ENCODE data around the gene NFIC. TPM values are rescaled to one million over a fixed set of nuclear protein-coding genes. Genes with fewer than 3 reads are reported as not detected.
"Not testable (repeated sequence)": the region's sequence is repeated elsewhere in the genome, so short reads cannot be mapped to it uniquely, and the experiment has no call there.

Gene NFIC
- total RNA-seq, 1 experiment from 2014 or later = 0.82 TPM

DNA sequence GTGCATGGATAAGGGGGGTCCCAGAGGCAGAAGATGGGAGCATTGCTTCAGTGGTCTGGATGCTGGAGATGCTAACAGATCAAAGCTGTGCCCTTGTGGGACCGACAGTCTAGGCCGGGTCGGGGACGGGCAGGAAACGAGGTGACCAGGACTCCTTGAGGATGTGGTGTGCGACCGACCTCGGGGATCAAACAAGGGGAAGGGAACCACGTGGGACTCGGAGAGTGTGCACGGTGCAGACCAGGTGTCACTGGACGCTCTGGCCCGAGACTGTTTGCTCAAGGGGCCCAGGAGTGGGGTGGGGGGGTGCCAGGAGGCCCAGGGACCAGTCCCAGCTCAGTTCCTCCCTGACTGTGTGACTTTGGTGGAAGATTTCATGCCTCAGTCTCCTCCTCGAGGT lies 6.0 kb downstream of the NFIC start:
- Histone ChIP-seq H3K27me3 (ENCODE audit: low read length) (no peaks in the 10 kb centered on the region), H3K79me2 (ENCODE audit: low read length) (no peaks in the 10 kb centered on the region), H3K9me3 (ENCODE audit: low read length) (no peaks in the 10 kb centered on the region), H3K4me3 (ENCODE audit: low read length) (no peak overlapping the region), H3K9ac (ENCODE audit: low read length) (no peak overlapping the region), H3K36me3 (ENCODE audit: insufficient read depth, low read length) (no peaks in the 10 kb centered on the region), H3K27ac (ENCODE audit: low read length) (no peak overlapping the region), H3K9me2 (replicated peaks; ENCODE audit: insufficient read depth, low read length) (no peaks in the 10 kb centered on the region), H3K4me1 (ENCODE audit: low read length) (no peaks in the 10 kb centered on the region), H2AFZ (ENCODE audit: low read length) (no peak overlapping the region), H3K4me2 (ENCODE audit: low read depth, low read length, poor library complexity, severe bottlenecking) (no peak overlapping the region), H4K20me1 (ENCODE audit: insufficient read depth, low read depth, low read length) (peaks cover 51% of the 10 kb centered on the region; the same call in 1 of the 2 replicates)
- no peak for DNase-seq

DNA sequence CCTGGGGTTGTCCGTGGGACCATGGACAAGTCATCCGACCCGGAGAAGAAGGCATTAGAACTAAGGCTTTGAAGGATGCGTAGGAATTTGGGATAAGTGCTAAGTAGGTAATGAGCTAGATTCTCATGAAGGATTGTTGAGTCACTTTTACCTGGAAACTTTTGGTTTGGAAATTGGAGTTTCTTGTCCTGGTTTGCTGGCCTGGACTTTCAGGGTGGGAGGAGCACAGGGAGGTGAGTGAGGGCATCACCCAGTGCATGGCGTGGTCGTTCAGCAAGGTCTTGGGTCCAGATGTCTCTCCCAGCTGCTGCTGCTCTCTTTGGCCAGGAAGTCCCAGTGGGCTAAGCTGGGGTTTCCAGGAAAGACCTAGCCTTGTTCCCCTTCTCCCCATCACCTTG lies 7.6 kb downstream of the NFIC start:
- H3K27me3 ChIP-seq (ENCODE audit: low read length) = no peaks in the 10 kb centered on the region
- H3K27ac ChIP-seq (ENCODE audit: low read length) = no peak overlapping the region
- peaks cover 46% of the 10 kb centered on the region; the same call in 1 of the 2 replicates for H4K20me1 ChIP-seq (ENCODE audit: insufficient read depth, low read depth, low read length)
- H3K4me2 ChIP-seq (ENCODE audit: low read depth, low read length, poor library complexity, severe bottlenecking) = no peak overlapping the region
- no peaks in the 10 kb centered on the region for H3K79me2 ChIP-seq (ENCODE audit: low read length)
- H3K4me3 ChIP-seq (ENCODE audit: low read length) = no peak overlapping the region
- H3K9me2 ChIP-seq (replicated peaks; ENCODE audit: insufficient read depth, low read length) = no peaks in the 10 kb centered on the region
- H3K36me3 ChIP-seq (ENCODE audit: insufficient read depth, low read length) = no peaks in the 10 kb centered on the region
- no peaks in the 10 kb centered on the region for H3K4me1 ChIP-seq (ENCODE audit: low read length)
- H2AFZ ChIP-seq (ENCODE audit: low read length) = no peak overlapping the region
- H3K9ac ChIP-seq (ENCODE audit: low read length) = no peak overlapping the region
- DNase-seq = no peak
- no peaks in the 10 kb centered on the region for H3K9me3 ChIP-seq (ENCODE audit: low read length)

GRCh38 chr19:3374369-3375112 lies 8.2 kb downstream of the NFIC start:
- Histone ChIP-seq H3K9me3 (ENCODE audit: low read length) (no peaks in the 10 kb centered on the region), H3K27me3 (ENCODE audit: low read length) (no peaks in the 10 kb centered on the region), H2AFZ (ENCODE audit: low read length) (no peak overlapping the region), H3K4me3 (ENCODE audit: low read length) (no peak overlapping the region), H3K79me2 (ENCODE audit: low read length) (no peaks in the 10 kb centered on the region), H3K36me3 (ENCODE audit: insufficient read depth, low read length) (no peaks in the 10 kb centered on the region), H4K20me1 (ENCODE audit: insufficient read depth, low read depth, low read length) (peaks cover 40% of the 10 kb centered on the region; the same call in 1 of the 2 replicates), H3K9me2 (replicated peaks; ENCODE audit: insufficient read depth, low read length) (no peaks in the 10 kb centered on the region), H3K9ac (ENCODE audit: low read length) (no peak overlapping the region), H3K4me2 (ENCODE audit: low read depth, low read length, poor library complexity, severe bottlenecking) (no peak overlapping the region), H3K4me1 (ENCODE audit: low read length) (no peaks in the 10 kb centered on the region), H3K27ac (ENCODE audit: low read length) (no peak overlapping the region)
- no peak for DNase-seq

DNA sequence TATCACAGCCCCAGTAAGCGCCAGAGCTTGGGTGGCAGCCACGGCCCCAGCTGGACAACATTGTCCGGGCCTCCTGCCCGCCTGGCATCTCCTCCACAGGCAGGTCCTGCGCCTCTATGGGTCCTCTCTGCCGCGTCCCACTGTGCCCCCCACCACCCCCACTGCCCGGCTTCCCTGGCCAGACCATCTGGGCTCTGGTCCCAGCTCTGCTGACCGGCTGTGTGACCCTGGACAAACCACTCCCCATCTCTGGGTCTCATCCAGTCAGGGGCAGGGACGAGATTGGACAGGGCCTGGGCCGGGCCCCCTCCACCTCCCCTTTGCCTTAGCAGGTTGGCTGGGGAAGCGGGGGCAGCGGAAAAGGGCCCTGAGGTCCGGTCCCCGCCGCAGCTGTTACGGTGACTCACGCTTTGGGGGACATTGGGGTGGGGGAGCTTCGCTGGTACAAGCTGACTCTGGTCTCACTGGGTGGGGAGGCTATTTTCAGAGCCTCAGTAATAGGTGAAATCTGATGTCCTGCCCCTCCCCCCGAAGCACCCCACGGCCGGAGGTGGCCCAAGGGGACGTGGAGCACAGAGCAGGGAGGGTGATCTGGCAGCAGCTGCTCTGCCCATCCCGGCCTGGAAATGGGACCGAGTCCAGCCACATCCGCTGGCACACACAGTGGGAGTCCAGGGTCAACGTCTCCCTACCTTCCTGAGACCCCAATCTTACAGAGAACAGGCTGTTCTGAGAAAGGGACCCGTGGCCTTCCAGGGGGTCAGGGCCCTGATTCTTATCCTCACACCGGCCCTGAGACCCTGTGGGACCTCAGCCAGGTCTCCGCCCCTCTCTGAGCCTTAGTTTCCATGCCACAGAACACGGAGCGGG lies 9.1 kb downstream of the NFIC start:
- Histone ChIP-seq H3K4me1 (ENCODE audit: low read length) (no peaks in the 10 kb centered on the region), H3K79me2 (ENCODE audit: low read length) (no peaks in the 10 kb centered on the region), H3K4me2 (ENCODE audit: low read depth, low read length, poor library complexity, severe bottlenecking) (no peak overlapping the region), H3K9ac (ENCODE audit: low read length) (no peak overlapping the region), H4K20me1 (ENCODE audit: insufficient read depth, low read depth, low read length) (peaks cover 31% of the 10 kb centered on the region; the same call in 1 of the 2 replicates), H3K36me3 (ENCODE audit: insufficient read depth, low read length) (no peaks in the 10 kb centered on the region), H3K9me3 (ENCODE audit: low read length) (no peaks in the 10 kb centered on the region), H2AFZ (ENCODE audit: low read length) (no peak overlapping the region), H3K4me3 (ENCODE audit: low read length) (no peak overlapping the region), H3K27me3 (ENCODE audit: low read length) (no peaks in the 10 kb centered on the region), H3K27ac (ENCODE audit: low read length) (no peak overlapping the region), H3K9me2 (replicated peaks; ENCODE audit: insufficient read depth, low read length) (no peaks in the 10 kb centered on the region)
- no peak for DNase-seq

DNA sequence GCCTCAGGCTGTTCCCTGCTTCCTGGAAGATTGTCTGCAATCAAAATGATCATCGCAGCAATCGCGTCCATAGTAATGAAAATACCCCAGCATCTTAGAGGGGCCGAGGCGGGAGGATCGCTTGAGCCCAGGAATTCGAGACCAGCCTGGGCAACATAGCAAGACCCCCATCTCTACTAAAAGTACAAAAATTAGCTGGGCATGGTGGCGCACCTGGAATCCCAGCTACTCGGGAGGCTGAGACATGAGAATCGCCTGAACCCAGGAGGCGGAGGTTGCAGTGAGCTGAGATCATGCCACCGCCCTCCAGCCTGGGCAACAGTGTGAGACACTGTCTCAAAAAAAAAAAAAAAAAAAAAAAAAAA lies 9.7 kb downstream of the NFIC start:
- not testable (repeated sequence) for DNase-seq; H3K9me2 ChIP-seq (replicated peaks; ENCODE audit: insufficient read depth, low read length); H3K9ac ChIP-seq (ENCODE audit: low read length); H3K27me3 ChIP-seq (ENCODE audit: low read length); H3K79me2 ChIP-seq (ENCODE audit: low read length); H3K27ac ChIP-seq (ENCODE audit: low read length); H2AFZ ChIP-seq (ENCODE audit: low read length); H3K4me1 ChIP-seq (ENCODE audit: low read length); H3K9me3 ChIP-seq (ENCODE audit: low read length); H3K4me3 ChIP-seq (ENCODE audit: low read length); H3K4me2 ChIP-seq (ENCODE audit: low read depth, low read length, poor library complexity, severe bottlenecking); H3K36me3 ChIP-seq (ENCODE audit: insufficient read depth, low read length)
- peaks cover 26% of the 10 kb centered on the region; the same call in 1 of the 2 replicates for H4K20me1 ChIP-seq (ENCODE audit: insufficient read depth, low read depth, low read length)

DNA sequence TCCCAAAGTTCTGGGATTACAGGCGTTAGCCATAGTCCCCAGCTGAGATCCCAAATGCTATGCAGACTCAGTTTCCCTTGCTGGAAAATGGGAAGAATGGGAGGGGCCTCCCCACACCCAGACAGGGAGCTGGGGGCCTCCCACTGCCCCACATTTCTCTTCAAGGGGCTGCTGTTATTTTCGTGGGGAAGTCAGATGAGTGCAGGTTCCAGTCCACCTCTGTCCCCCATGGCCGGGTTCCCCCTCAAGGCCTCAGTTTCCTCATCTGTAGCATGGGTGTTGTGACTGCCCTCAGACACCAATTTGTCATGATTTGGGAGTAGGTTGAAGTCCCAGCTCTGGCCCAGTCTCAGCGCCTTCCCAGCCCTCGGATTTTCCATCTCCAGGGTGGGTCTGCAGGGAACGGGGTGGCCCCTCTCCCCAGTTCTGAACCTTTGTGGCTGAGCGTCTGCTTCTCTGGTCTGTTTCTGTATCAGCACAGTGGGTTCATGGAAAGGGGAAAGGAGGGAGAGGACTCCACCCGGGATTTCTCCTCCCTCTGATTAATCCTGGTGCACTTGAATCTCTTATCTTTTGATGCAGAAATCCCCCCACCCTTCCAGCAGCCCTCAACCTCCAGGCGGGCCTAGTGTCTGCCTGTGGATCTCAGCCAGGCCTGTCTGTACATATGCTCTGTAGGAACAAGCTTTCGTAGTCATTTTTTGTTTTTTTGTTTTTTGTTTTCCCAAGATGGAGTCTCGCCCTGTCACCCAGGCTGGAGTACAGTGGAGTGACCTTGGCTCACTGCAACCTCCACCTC lies 12.2 kb downstream of the NFIC start:
- DNase-seq = no peak
- H3K4me1 ChIP-seq (ENCODE audit: low read length) = no peaks in the 10 kb centered on the region
- no peaks in the 10 kb centered on the region for H3K9me2 ChIP-seq (replicated peaks; ENCODE audit: insufficient read depth, low read length)
- H2AFZ ChIP-seq (ENCODE audit: low read length) = no peak overlapping the region
- H3K27ac ChIP-seq (ENCODE audit: low read length) = no peak overlapping the region
- no peak overlapping the region for H3K4me2 ChIP-seq (ENCODE audit: low read depth, low read length, poor library complexity, severe bottlenecking)
- no peaks in the 10 kb centered on the region for H3K9me3 ChIP-seq (ENCODE audit: low read length)
- H3K27me3 ChIP-seq (ENCODE audit: low read length) = no peaks in the 10 kb centered on the region
- H4K20me1 ChIP-seq (ENCODE audit: insufficient read depth, low read depth, low read length) = peaks cover 23% of the 10 kb centered on the region; the same call in 1 of the 2 replicates
- no peaks in the 10 kb centered on the region for H3K79me2 ChIP-seq (ENCODE audit: low read length)
- H3K4me3 ChIP-seq (ENCODE audit: low read length) = no peak overlapping the region
- H3K9ac ChIP-seq (ENCODE audit: low read length) = no peak overlapping the region
- no peaks in the 10 kb centered on the region for H3K36me3 ChIP-seq (ENCODE audit: insufficient read depth, low read length)

- no peak overlapping the region for H3K27ac ChIP-seq (ENCODE audit: low read length)
- no peak overlapping the region for H2AFZ ChIP-seq (ENCODE audit: low read length)
- H3K4me3 ChIP-seq (ENCODE audit: low read length) = no peak overlapping the region
- H3K9me3 ChIP-seq (ENCODE audit: low read length) = no peaks in the 10 kb centered on the region
- peaks cover 10% of the 10 kb centered on the region; the same call in 1 of the 2 replicates for H4K20me1 ChIP-seq (ENCODE audit: insufficient read depth, low read depth, low read length)
- no peaks in the 10 kb centered on the region for H3K36me3 ChIP-seq (ENCODE audit: insufficient read depth, low read length)
- no peaks in the 10 kb centered on the region for H3K9me2 ChIP-seq (replicated peaks; ENCODE audit: insufficient read depth, low read length)
- H3K27me3 ChIP-seq (ENCODE audit: low read length) = no peaks in the 10 kb centered on the region
- H3K4me1 ChIP-seq (ENCODE audit: low read length) = no peaks in the 10 kb centered on the region
- no peak overlapping the region for H3K4me2 ChIP-seq (ENCODE audit: low read depth, low read length, poor library complexity, severe bottlenecking)
- no peak for DNase-seq
- H3K9ac ChIP-seq (ENCODE audit: low read length) = no peak overlapping the region
- no peaks in the 10 kb centered on the region for H3K79me2 ChIP-seq (ENCODE audit: low read length)
These were observed 14.4 kb downstream of the NFIC start for GRCh38 chr19:3380829-3381228.
